GM21723 (cell line): ENCODE measurements around the gene TMX1.

ENCODE experiments used
- ATAC-seq: cut with Tn5 transposase; IDR thresholded peaks from one replicate; pipeline ENCODE4 v1.9.1; 2021; ENCODE audit warnings: mild to moderate bottlenecking, moderate library complexity; ENCODE audit not compliant: unreplicated experiment

Gene TMX1

GRCh38 chr14:51242545-51243490 lies 2.8 kb downstream of the TMX1 start:
- ATAC-seq, result no peak

- ATAC-seq, result no peak
These were observed 4.5 kb downstream of the TMX1 start for GRCh38 chr14:51244591-51244990.

GRCh38 chr14:51246032-51246431 lies 6.0 kb downstream of the TMX1 start:
- no peak for ATAC-seq

DNA sequence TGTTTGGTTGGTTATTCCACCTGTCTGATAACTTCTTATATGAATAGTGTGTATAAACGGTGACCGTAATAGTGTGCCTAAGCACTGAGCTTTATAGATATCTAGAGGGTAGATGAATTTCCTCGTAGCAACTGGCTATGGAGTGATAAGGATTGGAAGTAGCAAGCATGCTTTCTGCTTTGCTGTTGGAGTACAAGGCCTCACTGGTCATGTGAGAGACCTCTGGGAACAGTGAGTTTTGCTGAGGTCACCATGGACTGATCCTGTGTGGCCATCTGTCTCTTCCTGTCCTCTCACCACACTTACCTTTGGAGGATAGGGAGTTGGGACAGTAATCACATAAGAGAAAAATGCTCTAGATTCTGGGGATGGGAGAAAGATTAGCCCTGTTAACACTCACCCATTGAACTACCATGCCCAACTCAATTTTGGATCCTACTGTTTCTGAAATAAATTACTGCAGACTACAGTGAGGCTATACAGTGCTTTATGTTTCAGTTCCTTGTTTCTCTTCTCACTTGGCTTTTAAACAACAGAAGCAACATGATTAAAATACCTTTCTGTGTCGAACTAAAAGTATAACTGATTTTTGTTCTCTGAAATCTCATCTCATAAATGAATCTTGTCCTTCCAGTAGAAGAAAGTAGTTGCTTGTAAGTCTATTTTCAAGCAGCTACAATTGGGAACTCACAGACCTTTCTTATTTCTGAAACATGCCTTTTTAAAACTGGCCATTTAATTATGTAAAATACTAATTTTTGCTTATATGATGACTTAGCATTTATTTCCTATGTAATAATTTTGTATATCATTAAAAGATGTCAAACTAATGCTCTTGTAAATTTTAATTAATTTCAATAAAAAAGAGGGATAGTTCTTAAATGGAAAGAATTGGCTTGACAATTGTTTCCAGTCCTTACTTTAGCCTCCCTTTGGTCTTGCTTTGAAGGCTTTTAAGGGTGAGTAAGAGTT lies 8.3 kb downstream of the TMX1 start:
- ATAC-seq, result peak; percentile 90

DNA sequence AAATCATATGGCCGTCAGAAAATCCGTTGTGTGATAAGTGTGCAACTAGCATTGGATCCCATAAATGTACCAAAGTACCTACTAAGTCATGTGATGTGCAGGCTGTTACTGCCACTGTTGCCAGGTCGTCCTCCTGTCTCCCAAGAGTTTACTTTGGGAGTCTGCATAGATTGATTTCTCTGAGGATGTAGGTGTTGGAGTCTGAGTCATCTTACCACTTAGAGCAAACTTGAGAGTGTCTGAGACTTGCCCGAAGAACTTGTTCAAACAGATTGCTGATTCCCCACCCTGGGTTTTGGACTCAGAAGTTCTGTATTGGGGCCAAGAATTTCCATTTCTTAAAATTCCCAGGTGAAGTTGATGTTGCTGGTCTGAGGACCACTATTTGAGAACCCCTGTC lies 11.4 kb downstream of the TMX1 start:
- ATAC-seq, result no peak

- no peak for ATAC-seq
These were observed 13.8 kb downstream of the TMX1 start for GRCh38 chr14:51253880-51254279.

DNA sequence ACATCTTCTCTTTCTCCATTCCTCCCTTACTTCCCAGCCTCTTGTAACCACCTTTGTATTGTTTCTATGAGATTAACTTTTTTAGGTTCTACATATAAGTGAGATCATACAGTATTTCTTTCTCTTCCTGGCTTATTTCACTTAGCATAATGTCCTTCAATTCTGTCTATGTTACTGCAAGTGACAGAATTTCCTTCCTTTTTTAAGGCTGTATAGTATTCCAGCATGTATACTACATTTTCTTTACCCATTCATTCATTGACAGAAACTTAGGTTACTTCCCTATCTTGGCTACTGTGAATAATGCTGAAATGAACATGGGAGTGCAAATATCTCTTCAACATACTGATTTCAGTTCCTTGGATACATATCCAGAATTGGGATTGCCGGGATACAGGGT lies 18.2 kb downstream of the TMX1 start:
- ATAC-seq, result no peak

DNA sequence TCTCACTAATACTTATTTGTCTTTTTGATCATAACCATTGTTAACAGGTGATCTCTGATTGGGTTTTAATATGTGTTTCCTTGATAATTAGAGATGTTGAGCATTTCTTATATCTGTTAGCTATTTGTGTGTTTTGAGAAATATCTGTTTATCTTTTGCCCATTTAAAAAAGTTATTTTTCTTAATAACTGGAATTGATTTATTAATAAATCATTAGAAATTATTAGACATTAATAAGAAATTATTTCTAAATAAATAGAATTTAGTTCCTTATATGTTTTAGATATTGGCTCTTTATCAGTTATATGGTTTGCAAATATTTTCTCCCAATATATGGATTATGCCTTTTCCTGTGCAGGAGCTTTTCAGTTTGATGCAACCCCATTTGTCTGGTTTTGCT lies 18.7 kb downstream of the TMX1 start:
- no peak for ATAC-seq

- no peak for ATAC-seq
These were observed 20.2 kb downstream of the TMX1 start for GRCh38 chr14:51260225-51260624.

DNA sequence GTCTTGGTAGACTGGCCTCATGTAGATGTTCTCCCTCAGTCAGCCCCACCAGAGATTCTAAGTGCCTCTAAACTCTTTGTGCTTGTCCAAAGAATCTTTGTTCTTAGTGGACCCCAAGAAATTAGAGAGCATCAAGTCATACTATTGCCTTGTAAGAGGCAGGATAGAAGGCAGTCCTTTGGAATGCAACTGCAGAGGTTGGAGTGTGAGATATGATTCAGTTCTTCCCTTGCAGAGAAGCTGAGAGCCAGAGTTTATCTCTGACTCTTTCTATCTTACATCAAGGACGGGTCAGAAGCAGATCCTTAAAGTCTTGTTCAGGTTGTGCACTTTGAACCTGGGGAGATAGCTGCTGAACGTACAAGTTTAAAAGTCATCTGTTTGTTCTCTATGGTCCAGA lies 21.1 kb downstream of the TMX1 start:
- ATAC-seq, result no peak

GRCh38 chr14:51262868-51263267 lies 22.8 kb downstream of the TMX1 start:
- ATAC-seq, result no peak

GRCh38 chr14:51269634-51270033 lies 29.6 kb downstream of the TMX1 start:
- ATAC-seq, result no peak

DNA sequence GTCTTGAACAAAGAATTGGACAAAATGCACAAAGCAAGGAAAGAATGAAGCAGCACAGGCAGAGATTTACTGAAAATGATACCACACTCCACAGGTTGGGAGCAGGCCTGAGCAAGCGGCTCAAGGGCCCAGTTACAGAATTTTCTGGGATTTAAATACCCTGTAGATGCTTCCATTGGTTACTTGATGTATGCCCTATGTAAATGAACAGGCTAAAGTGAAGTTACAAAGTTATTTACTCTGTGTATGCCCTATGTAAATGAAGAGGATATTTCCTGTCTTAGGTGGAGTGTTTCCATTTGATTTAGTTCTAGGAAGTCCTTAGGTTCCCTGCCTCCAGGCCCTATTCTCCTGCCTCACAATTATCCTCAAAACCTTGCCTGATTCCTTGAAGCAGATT lies 36.6 kb downstream of the TMX1 start:
- ATAC-seq, result no peak

DNA sequence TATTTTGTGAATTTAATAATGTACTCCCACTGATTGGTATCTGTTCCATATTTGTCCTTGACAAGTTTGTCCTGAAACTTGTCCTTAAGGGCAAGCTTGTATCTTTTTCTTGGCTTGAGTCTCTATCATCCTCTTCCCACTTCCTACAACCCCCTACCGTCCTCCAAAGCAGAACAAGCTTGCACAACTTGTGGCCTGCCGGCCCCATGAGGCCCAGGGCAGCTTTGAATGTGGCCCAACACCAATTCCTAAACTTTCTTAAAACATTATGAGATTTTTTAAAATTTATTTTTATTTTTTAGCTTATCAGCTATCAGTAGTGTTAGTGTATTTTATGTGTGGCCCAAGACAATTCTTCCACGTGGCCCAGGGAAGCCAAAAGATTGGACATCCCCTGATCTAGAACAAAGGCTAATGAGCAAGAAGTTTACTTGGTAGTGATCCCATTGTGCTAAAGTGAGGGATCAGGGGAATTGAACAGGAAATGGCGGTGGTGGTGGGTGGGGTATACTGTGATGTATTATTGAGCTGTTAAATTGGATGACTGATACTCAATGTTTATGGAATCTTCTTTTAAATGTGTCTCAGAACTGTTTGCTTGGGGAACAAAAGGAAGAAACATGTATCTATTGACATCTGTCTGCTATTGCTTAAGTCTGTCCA lies 37.8 kb downstream of the TMX1 start:
- no peak for ATAC-seq

DNA sequence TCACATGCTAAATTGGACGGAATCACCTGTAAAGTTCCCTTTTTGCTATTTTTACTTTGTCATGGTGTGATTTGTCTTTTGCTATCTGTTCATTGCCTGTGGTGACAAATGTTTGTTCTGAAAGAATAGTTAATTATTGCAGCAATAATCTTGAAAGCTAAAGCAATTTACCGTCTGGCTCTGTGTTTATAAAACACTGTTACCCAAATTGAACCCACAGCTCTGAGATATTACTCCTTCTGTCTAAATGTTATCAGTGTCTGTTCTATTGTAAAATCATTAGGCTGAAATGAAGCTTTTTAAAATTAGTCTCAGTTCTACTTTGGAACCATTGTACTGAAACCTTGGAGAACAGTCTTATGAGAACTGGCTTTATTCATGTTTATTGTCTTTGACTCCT lies 42.5 kb downstream of the TMX1 start:
- no peak for ATAC-seq

GRCh38 chr14:51283402-51284085 lies 43.5 kb downstream of the TMX1 start:
- no peak for ATAC-seq

- no peak for ATAC-seq
These were observed 44.2 kb downstream of the TMX1 start for GRCh38 chr14:51284241-51284640.

DNA sequence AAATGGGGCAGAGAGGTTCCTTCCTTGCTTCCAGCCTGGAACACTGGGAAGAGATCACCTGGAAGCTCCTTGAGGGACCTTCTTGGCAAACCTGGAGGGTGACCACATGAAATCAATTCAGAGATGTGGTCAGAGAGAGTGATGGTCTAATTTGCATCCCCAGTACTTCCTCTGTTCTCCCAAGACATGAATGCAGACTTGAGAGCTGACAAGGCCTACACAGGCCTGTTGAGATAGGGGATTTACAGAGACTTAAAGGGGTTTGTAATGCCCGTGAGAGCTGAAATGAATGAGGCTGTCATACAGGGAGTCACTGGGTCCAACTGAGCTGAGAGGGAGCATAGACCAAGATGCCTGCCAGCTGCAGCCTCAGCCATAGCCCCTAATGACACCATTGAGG lies 45.1 kb downstream of the TMX1 start:
- ATAC-seq, result peak; percentile 76

- no peak for ATAC-seq
These were observed 49.1 kb downstream of the TMX1 start for GRCh38 chr14:51289169-51289568.

DNA sequence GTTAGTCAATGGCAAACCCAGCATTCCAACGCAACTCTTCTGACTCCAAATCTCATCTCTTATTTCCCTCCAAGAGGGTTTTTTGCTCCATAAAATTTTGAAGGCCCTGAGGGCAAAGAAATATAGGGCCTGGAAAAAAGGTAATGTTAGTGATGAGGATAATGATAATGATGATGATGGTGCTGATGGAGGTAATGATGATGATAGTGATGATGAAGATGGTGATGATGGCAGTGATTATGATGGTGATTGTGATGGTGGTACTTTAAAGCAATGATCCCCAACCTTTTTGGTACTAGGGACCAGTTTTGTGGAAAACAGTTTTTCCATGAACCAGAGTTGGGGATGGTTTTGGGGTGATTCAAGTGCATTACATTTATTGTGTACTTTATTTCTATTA lies 50.1 kb downstream of the TMX1 start:
- ATAC-seq, result no peak

DNA sequence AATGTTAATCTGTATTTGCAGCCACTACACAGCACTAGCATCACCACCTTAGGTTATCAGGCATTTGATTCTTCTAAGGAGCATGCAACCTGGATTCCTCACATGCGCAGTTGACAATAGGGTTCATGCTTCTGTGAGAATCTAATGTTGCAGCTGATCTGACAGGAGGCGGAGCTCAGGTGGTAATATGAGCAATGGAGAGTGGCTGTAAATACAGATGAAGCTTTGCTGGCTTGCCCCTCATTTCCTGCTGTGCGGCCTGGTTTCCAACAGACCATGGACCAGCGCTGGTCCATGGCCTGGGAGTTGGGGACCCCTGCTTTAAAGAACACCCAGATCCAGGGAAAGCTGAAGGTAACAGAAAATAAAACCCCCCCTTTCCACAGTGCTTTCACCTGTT lies 51.0 kb downstream of the TMX1 start:
- ATAC-seq, result no peak
